Stimulated activated memory B cell treated with anti-CD40 and anti-IgM and Interleukin-4, amounts not matched to agents 10 μg/mL and 1 μg/mL and 100 μg/mL, for 72 hours (primary cell): ENCODE results near the gene GLYATL2.

ENCODE experiments used
- ATAC-seq: fragments of 150-1000 bp; cut with Tn5 transposase; 2 replicates; pipeline ENCODE4 v1.10.0; 2021
- H3K27ac Mint-ChIP-seq: one replicate; pipeline ENCODE4 v1.8.0; 2022; ENCODE audit warnings: mild to moderate bottlenecking, mixed read lengths
- H3K27me3 Mint-ChIP-seq: one replicate; pipeline ENCODE4 v1.8.0; 2022; ENCODE audit warnings: mixed read lengths
- H3K36me3 Mint-ChIP-seq: one replicate; pipeline ENCODE4 v1.8.0; 2022; ENCODE audit warnings: mixed read lengths
- H3K4me1 Mint-ChIP-seq: one replicate; pipeline ENCODE4 v1.8.0; 2022; ENCODE audit warnings: mixed read lengths
- H3K4me3 Mint-ChIP-seq: one replicate; pipeline ENCODE4 v1.8.0; 2022; ENCODE audit warnings: mild to moderate bottlenecking, moderate library complexity, mixed read lengths
- H3K9me3 Mint-ChIP-seq: one replicate; pipeline ENCODE4 v1.8.0; 2022; ENCODE audit warnings: mixed read lengths

Gene GLYATL2

DNA sequence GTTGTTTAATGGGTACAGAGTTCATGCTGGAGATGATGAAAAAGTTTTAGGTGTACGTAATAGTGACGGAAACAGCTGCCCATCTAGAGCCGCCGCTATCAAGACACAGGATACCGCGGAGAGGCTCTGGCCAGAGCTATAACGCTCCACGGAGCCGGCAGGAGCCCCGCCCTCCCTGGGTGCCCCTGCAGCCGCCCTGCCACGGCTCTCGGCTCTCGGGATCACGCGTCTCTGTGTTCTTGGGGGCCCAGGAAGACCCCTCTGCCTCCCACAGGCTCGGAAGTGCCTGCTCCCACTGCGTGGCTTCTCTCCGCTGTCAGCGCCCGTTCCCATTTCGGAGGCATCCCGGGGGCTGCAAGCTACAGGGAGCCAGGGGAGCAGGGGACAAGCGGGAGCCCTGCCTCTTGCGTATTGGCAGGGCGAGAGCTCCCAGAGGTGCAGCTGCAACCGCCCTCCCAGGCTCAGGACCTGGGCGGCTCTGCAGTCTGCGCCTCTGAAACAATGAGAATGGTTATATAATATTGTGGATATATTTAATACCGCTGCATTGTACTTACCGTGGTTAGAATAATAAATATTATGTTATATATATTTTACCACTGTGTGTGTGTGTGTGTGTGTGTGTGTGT lies 13.7 kb downstream of the GLYATL2 start:
- Mint-ChIP-seq H3K27me3 (peaks cover 12% of the 10 kb centered on the region), H3K27ac (no peak overlapping the region), H3K4me3 (no peak overlapping the region), H3K36me3 (no peaks in the 10 kb centered on the region), H3K4me1 (no peaks in the 10 kb centered on the region), H3K9me3 (no peaks in the 10 kb centered on the region)
- no peak for ATAC-seq

GRCh38 chr11:58829786-58830185 lies 14.7 kb downstream of the GLYATL2 start:
- H3K4me3 Mint-ChIP-seq, result no peak overlapping the region
- peaks cover 3% of the 10 kb centered on the region for H3K9me3 Mint-ChIP-seq
- no peak for ATAC-seq
- H3K27ac Mint-ChIP-seq, result no peak overlapping the region
- H3K27me3 Mint-ChIP-seq, result peaks cover 12% of the 10 kb centered on the region
- no peaks in the 10 kb centered on the region for H3K4me1 Mint-ChIP-seq
- H3K36me3 Mint-ChIP-seq, result no peaks in the 10 kb centered on the region

DNA sequence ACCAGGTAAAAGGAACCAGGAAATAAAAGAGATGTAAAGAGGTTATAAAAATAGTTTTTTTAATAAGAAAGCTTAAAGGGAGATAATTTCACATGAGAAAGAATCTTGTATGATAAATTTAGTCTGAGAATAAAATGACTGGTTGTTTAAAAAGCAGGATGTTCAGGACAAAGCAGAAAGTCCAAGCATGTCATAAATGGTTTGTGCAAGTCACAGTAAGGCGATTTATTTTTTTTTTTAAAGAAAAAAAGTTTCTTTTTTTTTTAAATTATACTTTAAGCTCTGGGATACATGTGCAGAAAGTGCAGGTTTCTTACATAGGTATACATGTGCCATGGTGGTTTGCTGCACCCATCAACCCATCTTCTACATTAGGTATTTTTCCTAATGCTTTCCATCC lies 30.8 kb downstream of the GLYATL2 start:
- H3K9me3 Mint-ChIP-seq, result peaks cover 12% of the 10 kb centered on the region
- H3K27ac Mint-ChIP-seq, result no peak overlapping the region
- peaks cover 6% of the 10 kb centered on the region for H3K36me3 Mint-ChIP-seq
- H3K4me1 Mint-ChIP-seq, result no peaks in the 10 kb centered on the region
- no peak overlapping the region for H3K4me3 Mint-ChIP-seq
- ATAC-seq, result no peak
- H3K27me3 Mint-ChIP-seq, result peaks cover 51% of the 10 kb centered on the region

DNA sequence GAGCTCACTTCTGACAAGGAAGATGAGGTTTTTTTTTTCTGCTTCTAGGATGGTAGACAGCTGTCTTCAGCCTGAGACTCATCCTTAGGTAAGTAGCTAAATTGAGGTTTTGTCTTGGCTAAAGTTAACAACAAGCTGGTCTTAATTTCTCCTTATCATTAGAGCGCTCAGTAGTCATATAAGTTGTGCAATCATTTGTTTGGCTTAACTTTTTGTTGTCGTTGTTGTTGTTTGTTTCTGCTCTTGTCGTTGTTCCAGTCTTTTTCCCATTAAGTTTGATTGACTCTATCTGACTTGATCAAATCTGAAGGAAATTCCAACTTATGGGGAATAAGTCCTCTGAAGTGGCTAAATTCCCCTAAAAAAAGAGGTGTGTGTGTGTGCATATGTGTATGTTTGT lies 33.0 kb downstream of the GLYATL2 start:
- H3K4me3 Mint-ChIP-seq, result no peak overlapping the region
- H3K27ac Mint-ChIP-seq, result no peak overlapping the region
- no peaks in the 10 kb centered on the region for H3K36me3 Mint-ChIP-seq
- ATAC-seq, result no peak
- H3K4me1 Mint-ChIP-seq, result no peaks in the 10 kb centered on the region
- H3K9me3 Mint-ChIP-seq, result peaks cover 7% of the 10 kb centered on the region
- H3K27me3 Mint-ChIP-seq, result peaks cover 49% of the 10 kb centered on the region

- no peak for ATAC-seq
- Mint-ChIP-seq H3K9me3 (peaks cover 1% of the 10 kb centered on the region), H3K27me3 (peaks cover 51% of the 10 kb centered on the region), H3K4me3 (no peak overlapping the region), H3K36me3 (no peaks in the 10 kb centered on the region), H3K4me1 (no peaks in the 10 kb centered on the region), H3K27ac (no peak overlapping the region)
Observed at GRCh38 chr11:58807343-58807742, 37.2 kb downstream of the GLYATL2 start.

- Mint-ChIP-seq H3K27ac (no peak overlapping the region), H3K4me1 (peaks cover 6% of the 10 kb centered on the region), H3K4me3 (no peak overlapping the region), H3K9me3 (peaks cover 3% of the 10 kb centered on the region), H3K36me3 (no peaks in the 10 kb centered on the region), H3K27me3 (peaks cover 51% of the 10 kb centered on the region)
- no peak for ATAC-seq
Observed at GRCh38 chr11:58805065-58805464, 39.4 kb downstream of the GLYATL2 start.

- peaks cover 3% of the 10 kb centered on the region for H3K9me3 Mint-ChIP-seq
- no peak overlapping the region for H3K4me3 Mint-ChIP-seq
- H3K27me3 Mint-ChIP-seq, result peaks cover 48% of the 10 kb centered on the region
- H3K36me3 Mint-ChIP-seq, result no peaks in the 10 kb centered on the region
- no peak overlapping the region for H3K27ac Mint-ChIP-seq
- peaks cover 6% of the 10 kb centered on the region for H3K4me1 Mint-ChIP-seq
- no peak for ATAC-seq
Observed at GRCh38 chr11:58801974-58802545, 42.4 kb downstream of the GLYATL2 start.

GRCh38 chr11:58801302-58801701 lies 43.2 kb downstream of the GLYATL2 start:
- no peak for ATAC-seq
- Mint-ChIP-seq H3K27ac (no peak overlapping the region), H3K36me3 (no peaks in the 10 kb centered on the region), H3K4me1 (peaks cover 6% of the 10 kb centered on the region), H3K4me3 (no peak overlapping the region), H3K27me3 (peaks cover 48% of the 10 kb centered on the region), H3K9me3 (peaks cover 3% of the 10 kb centered on the region)

- Mint-ChIP-seq H3K4me1 (peaks cover 4% of the 10 kb centered on the region), H3K4me3 (no peak overlapping the region), H3K27ac (no peak overlapping the region), H3K9me3 (peaks cover under 1% of the 10 kb centered on the region), H3K27me3 (peaks cover 42% of the 10 kb centered on the region), H3K36me3 (no peaks in the 10 kb centered on the region)
- no peak for ATAC-seq
Observed at GRCh38 chr11:58796333-58796732, 48.2 kb downstream of the GLYATL2 start.

DNA sequence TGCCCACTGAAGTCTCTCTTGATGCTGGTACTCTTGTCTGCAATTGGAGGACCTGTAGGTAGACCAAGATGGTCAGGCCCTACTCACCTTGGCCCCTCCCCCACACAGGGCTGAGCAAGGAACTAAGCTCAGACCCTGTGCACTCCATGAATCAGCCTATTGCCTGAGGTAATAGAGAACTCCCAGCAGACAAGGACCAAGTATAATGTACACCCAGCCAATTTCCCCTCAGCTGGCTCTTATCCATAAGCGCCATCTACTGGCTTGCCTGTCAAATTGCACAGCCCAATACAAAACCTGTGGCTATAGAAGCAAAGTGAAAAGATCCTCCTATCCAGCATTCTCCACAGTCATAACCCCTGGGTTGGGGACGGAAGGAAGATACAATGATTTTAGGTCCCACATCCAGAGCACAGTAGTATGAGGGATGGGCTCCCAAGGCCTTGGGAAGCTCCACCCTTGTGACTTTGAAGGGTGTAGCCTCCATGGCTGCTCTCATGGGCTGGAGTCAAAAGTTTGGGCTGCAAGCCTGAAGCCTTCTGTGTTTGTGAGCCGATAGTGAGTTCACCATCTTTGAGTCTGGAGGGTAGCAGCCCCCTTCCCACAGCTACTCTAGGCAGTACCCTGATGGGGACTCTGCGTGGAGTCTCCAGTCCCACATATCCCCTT lies 56.0 kb downstream of the GLYATL2 start:
- H3K4me1 Mint-ChIP-seq, result no peaks in the 10 kb centered on the region
- peaks cover 10% of the 10 kb centered on the region for H3K27me3 Mint-ChIP-seq
- no peaks in the 10 kb centered on the region for H3K36me3 Mint-ChIP-seq
- ATAC-seq, result peak; percentile 81
- H3K27ac Mint-ChIP-seq, result no peak overlapping the region
- H3K4me3 Mint-ChIP-seq, result no peak overlapping the region
- no peaks in the 10 kb centered on the region for H3K9me3 Mint-ChIP-seq

GRCh38 chr11:58787903-58788302 lies 56.6 kb downstream of the GLYATL2 start:
- Mint-ChIP-seq H3K9me3 (no peaks in the 10 kb centered on the region), H3K4me1 (no peaks in the 10 kb centered on the region), H3K4me3 (no peak overlapping the region), H3K27me3 (peaks cover 10% of the 10 kb centered on the region), H3K27ac (no peak overlapping the region), H3K36me3 (no peaks in the 10 kb centered on the region)
- peak; percentile 24 for ATAC-seq

GRCh38 chr11:58786693-58787092 lies 57.8 kb downstream of the GLYATL2 start:
- Mint-ChIP-seq H3K9me3 (no peaks in the 10 kb centered on the region), H3K36me3 (no peaks in the 10 kb centered on the region), H3K4me1 (no peaks in the 10 kb centered on the region), H3K27ac (no peak overlapping the region), H3K27me3 (peaks cover 10% of the 10 kb centered on the region), H3K4me3 (no peak overlapping the region)
- no peak for ATAC-seq

- Mint-ChIP-seq H3K27me3 (no peaks in the 10 kb centered on the region), H3K4me1 (no peaks in the 10 kb centered on the region), H3K4me3 (no peak overlapping the region), H3K36me3 (no peaks in the 10 kb centered on the region), H3K27ac (no peak overlapping the region), H3K9me3 (peaks cover 4% of the 10 kb centered on the region)
- no peak for ATAC-seq
Observed at GRCh38 chr11:58784995-58785394, 59.5 kb downstream of the GLYATL2 start.
